TTC549 (cell line): ENCODE data around the gene ARHGDIA.
"Not testable (repeated sequence)": the region's sequence is repeated elsewhere in the genome, so short reads cannot be mapped to it uniquely, and the experiment has no call there.

Experiments
- FAIRE-seq: peaks from 2 replicates; lab custom pipeline; 2012; peaks lifted over from hg19 to GRCh38; lab: Jason Lieb, UNC

The ARHGDIA gene

DNA sequence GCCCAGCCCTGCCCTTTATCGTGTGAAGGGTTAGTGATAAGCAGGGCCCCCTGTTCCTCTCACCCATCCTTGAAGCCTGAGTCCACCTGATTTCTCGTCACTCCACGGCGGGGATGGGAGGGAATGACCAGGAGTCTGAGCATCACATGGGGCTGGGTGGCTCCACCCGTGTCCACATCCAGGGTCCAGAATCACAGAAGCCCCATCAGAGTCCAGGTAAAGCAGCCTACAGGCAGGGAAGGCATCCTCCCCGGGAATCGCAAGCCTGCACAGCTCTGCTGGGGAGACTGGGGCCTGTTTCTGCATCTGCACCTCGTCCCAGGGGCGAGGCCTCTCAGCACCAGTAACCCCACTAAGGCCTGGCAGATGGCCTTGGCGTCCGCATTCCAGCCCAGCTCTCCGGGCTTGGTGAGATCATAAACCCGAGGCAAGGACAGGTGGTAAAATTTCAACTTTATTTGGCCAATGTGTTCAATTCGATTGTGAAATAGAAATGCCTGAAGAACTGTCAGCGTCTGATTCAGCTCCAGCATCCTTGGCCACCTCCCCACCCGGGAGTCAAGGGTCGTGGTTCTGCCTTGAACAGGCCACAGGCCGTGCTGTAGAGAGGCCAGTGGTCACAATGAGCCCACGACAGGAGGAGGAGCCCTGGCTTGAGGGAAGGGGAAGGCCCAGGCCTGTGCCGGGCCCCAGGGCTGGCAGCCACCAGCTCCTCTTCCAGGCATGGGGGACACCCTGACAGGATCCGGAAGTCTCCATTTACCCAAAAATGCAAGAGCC is 28.2 kb downstream of the ARHGDIA start:
- FAIRE-seq = no peak

DNA sequence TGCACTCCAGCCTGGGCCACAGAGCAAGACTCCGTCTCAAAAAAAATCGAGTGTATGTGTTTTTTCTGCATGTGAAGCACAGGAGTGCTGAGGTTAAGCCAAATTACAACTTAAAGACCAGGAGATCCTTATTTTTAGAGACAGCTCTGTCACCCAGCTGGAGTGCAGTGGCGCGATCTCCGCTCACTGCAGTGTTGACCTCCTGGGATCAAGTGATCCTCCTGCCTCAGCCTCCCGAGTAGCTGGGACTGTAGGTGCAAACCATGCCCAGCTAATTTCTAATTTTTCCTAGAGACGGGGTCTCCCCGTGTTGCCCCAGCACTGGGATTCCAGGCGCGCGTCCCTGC is 28.8 kb downstream of the ARHGDIA start:
- FAIRE-seq = no peak

DNA sequence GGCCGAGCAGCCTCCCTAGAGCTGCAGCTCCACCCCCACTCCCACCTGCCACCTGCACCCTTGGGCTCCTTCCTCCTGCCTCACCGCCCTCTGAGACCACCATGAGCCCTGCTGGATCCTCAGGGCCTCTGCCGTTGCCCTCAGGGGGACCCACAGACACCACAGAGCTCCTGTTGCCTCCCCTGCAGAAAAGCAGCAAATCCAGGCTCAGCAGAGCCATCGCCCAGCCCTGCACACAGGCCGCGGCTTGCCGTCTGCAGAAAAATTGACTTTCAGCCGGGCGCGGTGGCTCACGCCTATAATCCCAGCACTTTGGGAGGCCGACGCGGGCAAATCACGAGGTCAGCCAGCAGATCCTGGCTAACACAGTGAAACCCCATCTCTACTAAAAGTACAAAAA is 29.3 kb downstream of the ARHGDIA start:
- FAIRE-seq = no peak

DNA sequence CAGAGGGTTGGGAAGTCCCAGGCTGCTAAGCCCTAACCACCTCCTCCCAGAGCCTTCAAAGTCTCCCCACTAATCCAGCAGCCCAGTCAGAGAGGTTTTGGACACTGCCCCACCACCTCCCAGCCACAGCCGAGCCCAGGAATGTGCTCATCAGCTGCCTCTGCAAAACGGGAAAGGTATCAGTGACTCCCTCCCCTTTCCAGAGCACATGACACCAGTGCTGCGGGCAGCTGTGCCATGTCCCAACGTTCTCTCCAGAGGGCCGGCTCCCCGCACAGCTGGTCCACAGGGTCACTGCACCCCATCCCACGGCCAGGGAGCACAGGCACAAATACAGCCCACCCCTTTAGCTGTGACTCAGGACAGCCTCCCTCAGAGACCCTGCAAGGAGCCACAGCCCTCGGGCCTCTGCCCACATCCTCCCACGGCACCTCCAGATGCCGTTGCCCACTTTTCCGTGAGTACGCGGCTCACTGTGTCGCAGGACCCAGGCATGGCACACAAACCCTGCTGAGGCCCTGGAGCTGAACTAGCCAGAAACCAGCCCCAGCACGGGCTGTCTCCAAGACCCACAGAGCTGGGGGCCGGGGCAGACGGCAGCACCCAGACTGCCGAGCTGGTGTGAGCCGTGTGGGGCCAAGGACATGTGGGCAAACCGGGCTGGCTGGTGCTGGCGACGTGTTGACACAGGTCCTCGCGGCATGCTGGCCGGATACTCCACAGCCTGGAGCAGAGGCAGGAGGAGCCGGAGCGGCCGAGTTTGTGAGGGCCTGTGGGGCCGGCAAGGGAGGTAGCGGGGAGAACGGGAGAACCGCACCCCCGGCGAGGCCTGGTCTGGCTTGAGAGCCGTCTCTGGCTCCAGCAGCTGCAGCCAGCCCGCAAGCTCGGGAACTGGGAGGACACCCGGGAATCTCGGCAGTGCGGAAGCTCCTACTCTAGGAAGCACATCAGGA is 30.0 kb downstream of the ARHGDIA start:
- FAIRE-seq = no peak

DNA sequence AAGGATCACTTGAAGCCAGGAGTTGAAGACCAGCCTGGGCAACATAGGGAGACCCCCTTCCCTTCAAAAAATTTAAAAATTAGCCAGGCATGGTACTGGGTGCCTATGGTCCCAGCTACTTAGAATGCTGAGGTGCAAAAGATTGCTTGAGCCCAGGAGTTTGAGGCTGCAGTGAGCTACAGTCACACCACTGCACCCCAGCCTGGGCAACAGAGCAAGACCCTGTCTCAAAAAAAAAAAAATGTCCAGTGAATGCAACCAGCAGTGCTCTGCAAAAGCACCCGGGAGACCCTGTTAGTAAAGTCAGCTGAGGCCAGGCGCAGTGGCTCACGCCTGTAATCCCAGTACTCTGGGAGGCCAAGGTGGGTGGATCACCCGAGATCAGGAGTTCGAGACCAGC is 31.1 kb downstream of the ARHGDIA start:
- FAIRE-seq = not testable (repeated sequence)

DNA sequence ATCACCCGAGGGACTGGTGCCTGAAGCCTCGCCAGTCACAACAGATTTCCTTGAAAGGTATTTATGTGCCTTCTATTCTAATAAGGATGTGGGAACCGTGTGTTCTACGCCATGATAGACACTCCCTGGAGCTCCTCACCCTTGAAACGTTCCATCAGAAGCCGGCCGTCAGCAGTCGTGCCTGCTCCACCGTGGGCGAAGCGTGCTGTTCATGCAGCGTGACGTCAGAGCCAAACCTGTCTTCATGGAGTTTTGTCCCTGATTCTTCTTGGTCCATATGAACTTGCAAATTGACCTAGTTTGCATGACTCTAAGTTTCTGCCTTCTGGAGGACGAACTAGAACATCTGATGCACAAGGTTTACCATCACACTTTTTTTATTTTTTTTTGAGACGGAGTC is 31.8 kb downstream of the ARHGDIA start:
- FAIRE-seq = no peak

DNA sequence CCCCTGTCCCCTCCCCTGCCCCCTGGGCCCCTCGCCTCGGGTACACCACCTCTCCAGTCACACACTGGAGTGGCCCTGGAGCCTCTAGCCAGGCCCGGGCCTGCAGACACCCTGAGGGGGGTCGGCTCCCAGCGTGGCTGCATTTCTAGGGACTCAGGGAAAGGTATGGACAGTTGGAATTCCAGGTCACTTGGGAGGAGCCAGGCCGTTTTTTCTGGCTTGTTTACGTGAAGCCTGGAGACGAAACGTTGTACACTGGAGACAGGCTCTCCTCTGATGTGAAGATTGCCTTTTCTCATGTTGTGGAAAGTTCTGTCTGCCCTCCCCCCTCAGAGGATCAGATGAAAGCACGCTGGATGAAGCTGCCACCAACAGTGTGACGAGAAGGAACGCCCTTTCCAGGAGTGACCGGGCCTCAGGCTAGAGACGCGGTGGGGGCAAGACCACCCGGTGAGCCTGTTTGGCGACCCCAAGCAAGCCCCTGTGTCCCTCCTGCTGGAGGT is 32.3 kb downstream of the ARHGDIA start:
- FAIRE-seq = no peak

DNA sequence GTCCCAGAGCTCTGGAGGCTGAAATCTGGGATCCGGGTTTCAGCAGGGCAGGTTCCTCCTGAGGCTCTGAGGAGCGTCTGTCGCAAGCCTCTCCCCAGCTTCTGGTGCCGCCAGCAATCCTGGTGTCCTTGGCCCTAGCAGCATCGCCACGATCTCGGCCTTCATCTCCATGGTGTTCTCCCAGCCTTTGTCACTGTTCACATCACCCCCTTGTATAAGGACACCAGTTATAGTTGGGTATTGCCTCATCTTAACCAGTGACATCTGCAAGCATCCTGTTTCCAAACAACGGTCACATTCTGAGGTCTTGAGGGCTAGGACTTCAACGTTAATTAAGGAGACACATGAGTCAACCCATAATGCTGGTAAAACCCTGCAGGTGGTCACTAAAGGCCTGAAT is 33.5 kb downstream of the ARHGDIA start:
- FAIRE-seq = no peak

DNA sequence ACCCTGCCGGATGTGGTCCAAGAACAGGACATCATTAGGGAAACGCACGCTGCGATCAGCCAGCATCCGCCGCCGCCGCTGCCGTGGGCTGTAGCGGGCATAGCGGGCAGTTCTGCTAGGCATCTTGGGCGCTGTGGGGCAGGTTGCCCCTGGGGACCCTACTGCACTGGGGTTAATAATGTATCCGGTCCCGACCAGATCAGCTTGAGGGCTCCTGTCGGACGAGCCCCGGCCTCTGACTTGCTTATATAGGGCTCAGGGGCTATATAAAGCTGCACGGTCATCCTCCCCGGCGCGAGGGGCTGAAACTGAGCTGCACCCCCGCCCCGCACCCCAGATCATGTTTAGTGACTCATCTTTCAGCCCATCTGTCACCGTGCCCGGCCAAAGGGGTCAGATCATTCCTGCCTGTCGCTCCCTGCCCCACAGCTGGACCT is 36.3 kb downstream of the ARHGDIA start, which contains the start of gene PPP1R27:
Gene PPP1R27, minus strand, starts transcription at position 220 of the 437 bp plus-strand sequence. Its CDS starts 97 bp downstream, at position 123.
- FAIRE-seq = no peak

DNA sequence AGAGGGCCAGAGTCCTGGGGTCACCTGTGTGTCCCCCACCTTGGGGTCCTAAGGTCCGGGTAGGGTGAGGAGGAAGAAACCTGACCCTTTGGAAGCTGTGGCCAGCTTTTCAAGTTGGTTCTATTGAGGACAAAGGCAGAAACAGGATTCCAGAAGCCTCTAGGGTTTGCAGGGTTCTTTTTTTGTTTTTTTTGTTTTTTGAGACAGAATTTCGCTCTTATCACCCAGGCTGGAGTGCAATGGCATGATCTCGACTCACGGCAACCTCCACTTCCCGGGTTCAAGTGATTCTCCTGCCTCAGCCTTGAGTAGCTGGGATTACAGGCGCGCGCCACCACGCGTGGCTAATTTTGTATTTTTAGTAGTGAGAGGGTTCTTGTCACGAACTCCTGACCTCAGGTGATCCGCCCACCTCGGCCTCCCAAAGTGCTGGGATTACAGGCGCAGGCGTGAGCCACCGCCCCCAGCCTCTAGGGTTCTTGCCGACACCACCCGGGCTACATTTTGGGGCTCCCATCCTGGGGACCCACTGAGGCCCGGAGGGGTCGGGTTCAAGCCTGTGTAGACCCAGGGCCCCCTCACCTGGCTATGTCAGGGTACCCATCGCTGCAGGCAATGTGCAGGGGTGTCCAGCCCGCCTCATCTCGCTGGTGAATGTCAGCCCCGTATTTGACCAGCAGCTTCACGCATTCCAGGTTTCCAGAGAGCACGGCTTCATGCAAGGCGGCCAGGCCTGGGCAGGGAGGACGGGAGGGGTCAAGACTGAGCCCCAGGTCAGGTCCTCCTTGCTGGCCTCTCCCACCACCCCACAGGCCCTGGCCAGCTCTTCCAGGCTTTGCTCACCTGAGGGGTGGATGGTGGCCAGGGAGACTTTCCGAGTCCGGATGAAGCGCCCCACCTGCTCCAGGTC is 37.0 kb downstream of the ARHGDIA start:
- FAIRE-seq = no peak

DNA sequence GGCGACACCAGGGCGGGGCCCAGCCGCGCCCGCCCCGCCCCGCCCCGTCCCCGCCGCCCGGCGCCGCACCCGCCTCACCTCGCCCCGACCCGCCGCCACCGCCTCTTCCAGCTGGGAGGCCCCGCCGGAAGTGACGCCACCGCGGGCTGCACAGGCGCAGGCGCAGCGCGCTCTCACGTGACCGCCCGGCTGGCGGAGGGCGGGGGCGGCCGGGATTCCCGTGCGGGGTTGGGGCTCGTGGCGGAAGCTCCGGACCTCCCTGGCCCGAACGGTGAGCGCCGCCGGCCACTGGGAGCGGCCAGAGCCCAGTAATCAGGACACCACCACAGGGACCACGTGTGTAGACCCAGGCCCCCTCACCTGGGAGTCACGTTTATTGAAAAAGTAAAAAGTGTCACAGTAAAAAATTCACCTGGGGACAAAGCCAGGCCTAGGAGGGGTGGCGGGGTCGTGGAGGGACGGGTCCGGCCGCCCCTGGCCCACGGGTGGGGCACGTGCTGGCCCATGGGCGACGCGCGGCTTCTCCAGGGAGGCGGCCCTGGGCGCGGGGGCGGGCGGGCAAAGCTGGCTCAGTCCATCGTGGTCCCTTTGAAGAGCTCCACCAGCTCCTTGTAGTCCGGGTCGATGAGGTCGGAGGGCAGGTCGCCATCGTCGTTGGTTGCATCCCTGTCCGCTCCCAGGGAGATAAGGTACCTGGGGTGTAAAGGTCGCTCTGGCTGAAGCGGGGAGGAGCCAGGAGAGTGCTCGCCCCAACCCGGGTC is 37.8 kb downstream of the ARHGDIA start, which contains the start of gene MCRIP1:
Gene MCRIP1, minus strand, starts transcription at position 132 of the 761 bp plus-strand sequence. CDS start 8,785 bp downstream, outside the sequence.
- FAIRE-seq = no peak

DNA sequence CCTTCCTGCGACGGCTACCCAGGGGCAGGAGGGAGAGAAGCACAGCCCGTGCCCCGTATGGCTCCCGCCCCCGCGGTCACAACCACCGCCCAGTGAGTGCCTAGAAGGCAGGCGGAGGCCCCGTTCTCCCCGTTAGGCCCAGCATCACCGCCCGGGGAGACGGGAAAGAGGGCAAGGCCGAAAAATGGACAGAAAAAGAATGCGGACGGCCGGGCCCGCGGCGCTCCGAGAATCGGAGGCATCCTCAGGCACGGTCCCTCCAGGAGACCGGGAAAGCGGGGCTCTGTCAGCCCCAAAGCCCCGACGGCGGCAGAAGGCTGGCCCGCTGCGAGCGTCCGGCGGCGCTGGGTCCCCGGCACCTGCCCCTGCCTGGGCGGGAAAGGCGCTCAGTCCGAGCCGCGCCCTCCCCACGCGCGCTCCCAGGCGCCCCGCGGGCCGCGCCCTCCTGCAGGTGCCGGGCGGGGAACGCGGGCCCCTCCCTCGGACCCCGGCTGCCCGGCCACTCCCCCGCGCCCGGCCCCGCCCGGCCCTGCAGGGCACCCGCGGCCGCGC is 38.5 kb downstream of the ARHGDIA start:
- FAIRE-seq = no peak

DNA sequence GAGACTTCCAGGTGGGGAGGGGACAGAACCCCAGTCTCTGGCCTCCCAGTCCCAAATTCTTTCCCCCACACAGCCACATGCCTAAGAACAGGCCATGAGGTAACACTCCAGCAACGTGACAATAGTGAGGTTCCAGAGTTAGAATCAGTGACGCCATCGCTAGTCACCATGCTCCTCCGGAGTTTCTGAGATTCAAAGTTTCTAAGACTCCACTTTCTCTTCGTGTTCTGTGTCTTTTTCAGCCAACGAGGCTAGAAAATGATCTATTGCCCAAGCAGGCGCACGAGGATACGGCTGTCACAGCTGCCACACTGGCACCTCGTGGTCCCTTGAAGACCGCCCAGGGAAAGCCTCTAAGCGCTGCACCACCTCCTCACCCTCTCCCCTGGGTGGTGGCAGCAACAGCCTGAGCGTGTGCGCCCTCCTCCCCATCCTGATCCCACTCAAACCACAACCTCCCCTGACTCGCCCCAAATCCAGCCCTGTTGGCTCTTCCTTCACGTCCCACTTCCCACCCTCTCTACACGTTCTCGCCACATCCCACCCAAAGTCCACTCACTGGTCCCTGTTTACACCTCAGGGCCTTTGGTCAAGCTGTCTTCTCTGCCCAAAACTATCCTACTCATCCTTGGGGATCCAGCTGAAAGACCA is 39.1 kb downstream of the ARHGDIA start:
- no peak for FAIRE-seq

DNA sequence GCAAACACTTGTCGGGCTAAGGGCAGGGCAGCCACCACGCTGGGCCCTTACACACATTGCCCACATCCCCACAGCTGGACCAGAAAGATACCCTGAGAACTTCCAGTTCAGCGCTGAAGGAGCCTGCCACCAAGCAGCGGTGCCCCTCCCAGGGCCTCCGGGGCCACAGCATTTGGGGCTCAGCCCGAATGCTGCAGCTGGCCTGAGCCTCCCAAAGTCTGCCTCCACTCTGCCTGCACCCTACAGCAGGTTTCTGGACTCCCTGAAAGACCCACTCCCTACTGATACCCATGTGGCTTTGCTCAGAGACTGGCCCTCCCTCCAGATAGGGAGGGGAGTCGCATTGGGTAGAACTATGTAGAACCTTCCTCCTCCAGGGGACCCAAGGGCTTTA is 39.6 kb downstream of the ARHGDIA start:
- no peak for FAIRE-seq

DNA sequence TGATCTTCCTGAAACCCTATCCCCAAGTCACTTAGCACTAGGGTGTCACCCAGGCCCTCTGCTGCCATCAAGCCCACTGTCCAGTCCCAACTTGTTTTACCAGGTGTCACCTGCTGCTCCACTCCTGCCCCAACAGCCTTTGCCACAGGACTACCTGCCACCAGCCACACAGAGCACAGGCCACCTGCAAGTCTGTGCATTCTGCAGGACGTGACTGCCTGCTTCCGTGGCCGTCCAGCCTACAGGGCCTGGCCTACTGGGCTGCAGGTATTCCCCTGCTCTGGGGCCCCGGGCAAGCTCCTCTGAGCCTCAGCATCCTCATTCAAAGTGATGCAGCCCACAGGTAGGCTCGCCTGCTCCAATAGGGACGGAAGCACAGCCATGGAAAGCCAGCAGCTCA is 41.3 kb downstream of the ARHGDIA start:
- FAIRE-seq = no peak

DNA sequence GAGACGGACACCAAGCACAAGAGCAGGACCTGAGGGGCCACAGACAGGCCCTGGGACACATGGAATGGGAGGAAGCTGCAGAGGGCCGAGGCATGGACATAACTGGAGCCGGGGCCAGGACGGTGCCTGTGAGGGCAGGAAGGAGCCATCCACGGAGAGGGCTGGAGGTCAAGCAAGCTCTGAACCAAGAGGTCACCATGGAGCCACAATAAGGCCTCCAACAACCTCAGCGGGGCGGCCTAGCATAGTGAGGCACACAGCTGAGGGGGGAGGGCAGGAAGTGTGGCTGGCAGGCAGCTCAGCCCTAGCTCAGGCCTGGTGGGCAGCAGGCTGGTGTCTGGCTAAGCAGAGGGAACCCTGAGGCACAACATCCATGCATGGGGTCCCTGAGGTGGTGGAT is 42.5 kb downstream of the ARHGDIA start:
- no peak for FAIRE-seq

DNA sequence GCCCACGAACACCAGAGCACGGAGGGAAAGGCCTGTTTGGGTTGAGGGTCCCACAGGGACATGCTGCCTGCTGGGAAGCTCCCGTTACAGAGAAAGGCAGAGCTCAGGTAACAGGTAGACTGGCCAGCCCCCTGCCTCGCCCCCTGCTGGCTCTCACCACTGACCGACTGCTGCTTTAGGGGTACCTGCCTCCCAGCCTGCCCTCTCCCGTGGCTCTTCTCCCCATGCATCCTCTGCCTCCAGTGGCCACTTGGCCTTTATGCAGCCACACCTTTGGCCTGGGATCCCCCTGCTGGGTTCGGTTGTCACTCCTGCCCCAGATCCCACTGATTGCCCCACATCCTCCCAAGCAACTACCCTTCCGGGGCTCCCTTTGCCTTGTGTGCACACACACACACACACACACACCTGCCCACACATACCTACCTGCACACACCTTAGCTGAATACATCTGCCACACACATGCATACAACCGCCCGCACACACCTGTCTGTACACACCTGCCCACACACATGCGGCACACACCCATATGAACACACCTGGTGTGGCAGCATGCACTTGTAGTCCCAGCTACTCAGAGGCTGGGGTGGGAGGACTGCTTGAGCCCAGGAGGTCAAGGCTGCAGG is 45.2 kb downstream of the ARHGDIA start:
- FAIRE-seq = no peak

DNA sequence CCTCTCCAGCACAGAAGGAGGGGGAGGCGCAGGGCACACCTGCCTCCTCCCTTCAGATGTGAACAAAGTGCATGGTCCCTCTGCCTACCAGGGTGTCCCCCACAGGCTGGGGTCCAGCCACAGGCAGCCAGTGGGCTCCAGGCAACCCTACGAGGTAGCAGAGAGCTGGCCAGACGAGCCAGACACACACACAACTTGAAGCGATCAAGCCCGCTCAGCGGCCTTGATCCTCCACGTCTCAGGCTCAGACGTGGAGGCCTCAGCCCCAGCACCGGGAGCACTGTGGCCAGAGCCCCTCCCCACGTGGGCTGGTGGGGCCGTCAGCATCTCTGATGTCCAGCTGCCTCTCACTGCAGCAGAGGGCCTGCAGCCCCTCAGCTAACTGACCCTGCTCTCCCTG is 46.5 kb downstream of the ARHGDIA start:
- FAIRE-seq = no peak

DNA sequence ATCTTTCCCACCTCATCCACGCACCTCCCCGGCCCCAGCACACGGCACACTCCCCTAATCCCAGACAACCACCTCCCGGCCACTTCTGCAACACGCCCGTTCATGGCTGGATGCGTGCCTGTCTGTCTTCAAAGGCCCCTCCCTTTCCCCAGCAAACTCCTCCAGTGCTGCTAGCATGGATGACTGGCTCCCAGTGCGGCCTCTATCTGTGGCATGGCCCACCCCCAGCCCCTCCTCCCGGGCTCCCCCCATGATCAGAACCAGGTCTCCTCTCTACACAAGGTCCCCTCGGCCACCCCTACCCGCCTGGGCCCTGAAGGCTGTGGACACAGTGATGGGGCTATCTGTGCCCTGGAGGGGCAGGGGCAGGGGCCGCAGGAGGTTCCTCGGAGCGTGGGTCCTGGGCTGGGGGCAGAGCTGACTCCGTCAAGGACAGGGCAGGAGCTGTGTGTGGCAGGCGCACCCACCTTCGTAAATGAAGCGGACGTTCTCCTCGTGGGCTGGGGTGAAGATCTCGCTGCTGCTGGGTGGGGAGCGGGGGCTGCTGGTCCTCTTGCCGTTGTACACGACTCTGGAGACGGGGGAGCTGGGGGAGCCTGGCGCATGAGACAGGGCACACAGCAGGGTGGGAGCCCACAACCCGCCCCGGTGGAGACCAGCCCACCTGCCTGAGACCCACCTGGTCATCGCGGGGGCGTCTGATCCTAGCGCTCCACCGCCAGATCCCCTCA is 47.2 kb downstream of the ARHGDIA start:
- FAIRE-seq = no peak
